GM21737 (cell line): ENCODE results near the gene BARHL1.

Experiments used
- ATAC-seq: cut with Tn5 transposase; IDR thresholded peaks from one replicate; pipeline ENCODE4 v1.9.1; 2021; ENCODE audit warnings: mild to moderate bottlenecking, moderate library complexity; ENCODE audit not compliant: unreplicated experiment

The BARHL1 gene

GRCh38 chr9:132582276-132582785 is at the start of gene BARHL1:
Gene BARHL1, plus strand, starts transcription at chr9:132582606. Its CDS starts 192 bp downstream, at chr9:132582798.
- no peak for ATAC-seq

DNA sequence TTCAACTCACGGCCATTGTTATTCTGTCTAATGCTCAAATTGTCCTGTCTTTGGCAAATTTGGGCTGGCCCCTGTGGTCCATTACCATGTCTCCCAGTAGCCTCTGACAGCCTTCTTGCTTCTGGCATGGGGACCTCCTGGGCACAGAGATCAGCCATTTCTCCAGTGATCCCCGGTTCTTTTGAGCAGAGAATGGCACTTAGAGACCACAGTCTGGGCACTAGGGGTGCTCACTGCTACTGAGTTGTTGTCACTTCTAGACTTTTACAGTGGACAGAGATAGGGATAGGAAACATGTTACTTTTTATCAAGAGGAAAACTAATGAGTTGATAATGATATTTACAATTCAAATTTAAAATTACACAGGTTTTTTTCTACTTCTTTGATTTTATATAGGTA is 47.6 kb upstream of the BARHL1 start:
- no peak for ATAC-seq

GRCh38 chr9:132536124-132536523 is 46.3 kb upstream of the BARHL1 start:
- no peak for ATAC-seq

DNA sequence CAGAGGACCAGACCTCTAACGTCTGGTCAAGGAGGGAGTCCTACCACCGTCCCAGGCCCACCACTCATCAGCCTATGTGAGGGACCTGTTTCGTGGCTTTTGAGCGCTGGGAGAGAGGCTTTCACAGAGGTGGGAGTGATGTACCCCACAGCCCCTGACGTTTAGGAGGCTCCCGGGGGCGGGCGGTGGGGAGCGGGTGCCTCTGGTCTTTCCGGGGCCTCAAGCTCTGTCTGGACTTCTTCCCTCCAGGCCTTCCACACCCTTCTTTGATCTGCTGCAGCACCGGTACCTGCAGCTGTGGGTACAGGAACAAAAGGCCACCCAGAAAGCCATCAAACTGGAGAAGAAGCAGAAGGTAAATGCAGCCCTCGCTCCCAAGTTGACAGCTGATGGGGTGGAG is 45.1 kb upstream of the BARHL1 start:
- no peak for ATAC-seq

- no peak for ATAC-seq
Measured at GRCh38 chr9:132538071-132538470, 44.3 kb upstream of the BARHL1 start.

GRCh38 chr9:132539096-132539495 is 43.3 kb upstream of the BARHL1 start:
- no peak for ATAC-seq

DNA sequence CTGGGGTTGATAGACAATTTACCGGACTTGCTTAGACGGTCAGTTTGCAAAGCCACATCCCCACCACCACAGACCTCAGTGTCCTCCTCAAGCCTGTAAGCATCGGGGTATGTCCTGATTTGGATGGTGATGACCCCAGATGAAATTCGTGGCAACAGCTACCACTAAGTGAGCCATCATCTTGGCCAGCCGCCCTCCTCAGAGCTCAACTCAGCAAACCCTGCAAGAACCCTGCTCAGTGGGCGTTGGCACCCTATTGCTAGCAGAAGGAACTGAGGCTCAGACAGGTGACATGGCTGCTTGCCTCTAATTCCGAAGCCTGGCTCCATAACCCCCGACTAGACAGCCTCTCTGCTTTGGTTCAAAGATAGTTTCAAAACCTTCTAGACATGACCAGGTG is 41.4 kb upstream of the BARHL1 start:
- no peak for ATAC-seq

- ATAC-seq = no peak
Measured at GRCh38 chr9:132541870-132542830, 40.3 kb upstream of the BARHL1 start.

DNA sequence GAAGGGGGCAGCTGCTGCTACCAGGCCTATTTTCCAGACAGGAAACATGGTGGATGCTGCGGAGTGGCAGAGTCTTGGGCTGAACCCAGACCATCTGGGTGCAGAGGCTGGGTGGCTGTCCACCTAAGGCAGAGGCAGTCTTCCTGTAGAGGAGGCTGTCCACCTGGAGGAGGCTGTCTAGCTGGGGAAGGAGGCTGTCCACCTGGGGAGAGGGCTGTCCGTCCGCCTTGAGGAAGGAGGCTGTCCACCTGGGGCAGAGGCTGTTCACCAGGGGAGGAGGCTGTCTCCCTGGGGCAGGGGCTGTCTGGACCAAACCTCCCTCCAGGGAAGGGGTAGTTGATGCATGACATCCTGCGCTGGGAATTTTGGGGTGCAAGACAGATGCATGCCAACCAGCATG is 39.2 kb upstream of the BARHL1 start:
- ATAC-seq = no peak

- no peak for ATAC-seq
Measured at GRCh38 chr9:132543960-132544359, 38.4 kb upstream of the BARHL1 start.

- ATAC-seq = no peak
Measured at GRCh38 chr9:132545578-132545977, 36.8 kb upstream of the BARHL1 start.

DNA sequence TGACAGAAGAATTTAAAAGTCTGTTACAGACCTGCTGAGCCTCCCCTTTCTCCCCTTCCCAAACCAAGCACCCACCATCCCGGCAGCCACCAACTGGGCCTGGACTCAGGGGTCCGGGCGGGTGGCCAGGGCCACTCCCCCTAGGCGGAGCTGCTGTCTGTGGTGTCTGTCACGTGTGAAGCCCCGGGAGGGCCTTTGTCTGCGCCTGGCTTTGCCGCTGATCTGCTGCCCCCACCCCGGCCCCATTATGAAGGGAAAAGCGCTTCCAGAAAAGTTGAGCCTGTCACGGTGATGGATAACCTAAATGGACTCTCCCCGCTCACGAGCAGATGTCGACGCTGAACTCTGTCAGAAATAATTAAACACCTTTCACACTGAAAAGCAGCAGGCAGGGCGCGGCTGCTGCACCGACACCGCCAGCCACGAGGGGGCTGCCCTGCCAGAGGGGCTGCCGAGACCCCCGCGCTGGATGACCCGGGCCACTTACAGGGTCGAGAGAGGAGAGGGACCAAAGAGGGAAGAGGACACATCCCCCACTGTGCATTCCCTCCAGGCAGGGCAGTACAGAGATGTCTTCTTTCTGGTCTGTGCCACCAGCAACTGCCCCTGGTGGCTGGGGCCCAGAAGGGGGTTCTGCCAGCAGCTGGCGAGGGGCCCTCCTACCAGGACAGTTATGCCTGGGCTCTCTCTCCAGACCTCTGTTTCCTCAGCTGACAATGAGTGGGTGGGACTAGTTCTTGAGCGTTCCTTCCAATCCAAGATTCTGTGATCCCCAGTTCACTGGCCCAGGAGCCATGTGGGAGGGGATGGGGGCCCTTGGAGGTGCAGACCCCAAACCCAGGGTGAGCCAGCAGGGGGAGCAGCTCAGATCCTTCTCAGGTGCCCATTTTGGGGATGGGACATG is 36.0 kb upstream of the BARHL1 start:
- ATAC-seq = no peak

DNA sequence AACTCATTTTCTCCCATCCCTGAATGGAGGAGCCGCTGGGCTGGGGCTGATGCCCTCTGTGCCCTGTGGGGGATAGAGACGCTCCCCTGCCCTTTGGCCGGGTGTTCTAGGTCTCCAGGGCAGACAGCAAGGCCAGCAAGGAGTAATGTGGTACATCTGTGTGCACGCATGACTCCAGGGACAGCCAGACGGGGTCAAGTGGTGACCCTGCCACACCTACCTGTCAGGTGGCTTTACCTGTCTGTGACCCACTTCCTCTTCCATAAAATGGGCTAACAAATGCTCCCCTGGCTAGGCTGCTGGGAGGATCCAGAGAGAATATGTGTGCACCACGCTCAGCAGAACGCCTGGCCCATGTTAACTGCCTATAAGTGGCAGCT is 35.4 kb upstream of the BARHL1 start:
- no peak for ATAC-seq

GRCh38 chr9:132547436-132547835 is 35.0 kb upstream of the BARHL1 start:
- no peak for ATAC-seq

DNA sequence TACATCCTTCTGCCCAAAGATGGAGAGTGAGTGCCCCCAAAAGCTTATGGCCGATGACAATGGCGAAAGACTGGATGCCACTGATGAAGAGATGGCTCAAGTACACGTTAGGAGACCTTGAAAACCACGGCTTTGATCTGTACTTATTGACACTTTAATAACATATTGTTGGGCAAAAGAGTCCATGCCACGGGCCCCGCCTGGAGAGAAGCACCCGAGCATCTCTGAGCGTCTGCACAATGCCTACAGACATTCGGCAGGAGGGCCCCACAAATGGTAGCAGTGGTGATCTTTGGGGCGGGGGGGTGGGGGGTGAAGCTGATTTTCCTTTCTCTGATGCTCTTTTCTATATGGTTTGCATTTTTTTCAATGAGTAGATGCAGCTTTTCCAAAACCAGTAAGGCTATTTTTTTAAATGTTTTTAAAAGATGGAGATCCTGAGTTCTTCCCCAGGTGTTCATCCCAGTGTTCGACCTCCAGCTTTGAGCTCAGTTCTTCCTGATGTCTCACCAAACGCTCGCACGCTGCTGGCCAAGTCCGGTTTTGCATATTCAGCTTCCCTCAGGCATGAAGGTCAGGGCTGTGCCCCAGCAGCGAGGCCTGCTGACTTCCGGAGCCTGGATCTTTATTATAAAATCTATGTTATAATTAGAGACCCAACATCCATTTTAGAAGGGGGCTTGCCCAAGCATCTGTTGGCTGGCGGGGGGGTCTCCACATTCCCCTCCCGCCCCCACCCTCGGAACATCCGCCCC is 34.3 kb upstream of the BARHL1 start:
- ATAC-seq = no peak

DNA sequence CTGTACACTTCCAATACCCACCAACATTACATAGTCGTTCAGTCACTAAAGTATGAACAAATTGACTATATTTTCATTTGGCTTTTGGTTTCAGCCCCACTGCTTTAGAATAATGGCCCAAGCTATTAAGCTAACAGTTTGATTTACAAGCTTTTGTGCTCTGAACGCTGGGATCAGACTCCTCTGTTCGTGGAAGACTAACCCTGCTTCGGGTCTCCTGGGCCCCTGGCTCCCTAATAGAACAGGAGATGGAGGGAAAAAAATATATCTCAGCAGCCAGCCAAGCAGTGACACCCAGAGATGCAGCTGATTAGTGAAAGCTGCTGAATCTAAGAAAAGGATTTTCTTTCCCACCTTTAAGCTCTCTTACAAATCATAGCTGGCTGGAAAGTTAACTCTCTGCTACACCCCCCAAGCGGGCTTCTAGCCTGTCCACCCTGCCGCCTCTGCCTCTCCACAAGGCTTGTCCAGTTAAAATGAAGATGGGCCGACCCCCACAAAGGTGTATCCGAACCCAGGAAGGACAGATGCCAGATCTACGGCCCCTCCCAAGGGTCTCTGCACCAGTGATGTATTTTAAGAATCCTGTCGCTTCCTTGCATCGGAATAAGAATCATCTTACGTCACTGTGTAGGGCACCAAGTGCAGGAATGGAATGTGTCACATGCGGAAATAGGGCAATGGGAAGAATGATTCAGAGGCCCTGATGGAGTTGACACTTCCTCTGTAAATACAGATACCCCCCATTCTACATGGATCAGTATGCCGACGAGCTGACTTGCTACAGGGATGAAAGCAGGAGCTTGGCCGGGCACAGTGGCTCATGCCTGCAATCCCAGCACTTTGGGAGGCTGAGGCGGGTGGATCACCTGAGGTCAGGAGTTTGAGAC is 33.4 kb upstream of the BARHL1 start:
- ATAC-seq = no peak

- no peak for ATAC-seq
Measured at GRCh38 chr9:132551556-132551955, 30.9 kb upstream of the BARHL1 start.

GRCh38 chr9:132552041-132552440 is 30.4 kb upstream of the BARHL1 start:
- no peak for ATAC-seq

GRCh38 chr9:132554755-132555154 is 27.7 kb upstream of the BARHL1 start:
- no peak for ATAC-seq

- ATAC-seq = no peak
Measured at GRCh38 chr9:132555528-132555927, 26.9 kb upstream of the BARHL1 start.
